HL-60 (cell line): ENCODE measurements around the gene RNF144A.

ENCODE experiments used
- DNase-seq, 2 experiments: peaks; one replicate each; pipeline ENCODE4 v3.0.0-alpha.2; 2010 to 2020; ENCODE audit warnings: low read depth in 1 of 2, low spot score in 1 of 2
- H3K27ac ChIP-seq: fragments of 250-450 bp; sonication (Bioruptor Pico); replicated peaks from 2 replicates; pipeline ENCODE4 v1.5.1; 2020; ENCODE audit warnings: mild to moderate bottlenecking, moderate library complexity
- H3K27me3 ChIP-seq: fragments of 250-450 bp; sonication (Bioruptor Pico); 2 replicates; pipeline ENCODE4 v1.5.1; 2021; ENCODE audit warnings: mild to moderate bottlenecking, moderate library complexity; ENCODE audit not compliant: insufficient read depth, poor library complexity, severe bottlenecking
- H3K4me3 ChIP-seq: replicated peaks from 2 replicates; pipeline ENCODE4 v1.5.1; 2011; ENCODE audit warnings: mild to moderate bottlenecking, control low read depth, low read length; ENCODE audit not compliant: insufficient read depth
- CTCF ChIP-seq: IDR thresholded peaks from one replicate; pipeline ENCODE4 v1.5.1; 2011; ENCODE audit warnings: low read length, control low read depth, inconsistent platforms; ENCODE audit not compliant: insufficient read depth
- GABPA ChIP-seq: IDR thresholded peaks from 2 replicates; pipeline ENCODE4 v1.6.1; 2012; ENCODE audit warnings: low read depth
- POLR2AphosphoS5 ChIP-seq: IDR thresholded peaks from 2 replicates; pipeline ENCODE4 v1.6.1; 2012; ENCODE audit warnings: low read depth
- SPI1 ChIP-seq: IDR thresholded peaks from 2 replicates; pipeline ENCODE4 v1.6.1; 2012; ENCODE audit warnings: low read depth, mild to moderate bottlenecking, borderline replicate concordance
- TF ChIP-seq, protein P1 (sequence below): IDR thresholded peaks from 2 replicates; pipeline ENCODE4 v1.6.1; 2012; ENCODE audit warnings: low read depth; ENCODE audit not compliant: insufficient replicate concordance

The RNF144A gene

GRCh38 chr2:6947929-6948676 lies 30.9 kb downstream of the RNF144A start:
- H3K27ac ChIP-seq: no peak overlapping the region
- H3K27me3 ChIP-seq: no peaks in the 10 kb centered on the region
- no peak for DNase-seq
- TF ChIP-seq, protein P1, sequence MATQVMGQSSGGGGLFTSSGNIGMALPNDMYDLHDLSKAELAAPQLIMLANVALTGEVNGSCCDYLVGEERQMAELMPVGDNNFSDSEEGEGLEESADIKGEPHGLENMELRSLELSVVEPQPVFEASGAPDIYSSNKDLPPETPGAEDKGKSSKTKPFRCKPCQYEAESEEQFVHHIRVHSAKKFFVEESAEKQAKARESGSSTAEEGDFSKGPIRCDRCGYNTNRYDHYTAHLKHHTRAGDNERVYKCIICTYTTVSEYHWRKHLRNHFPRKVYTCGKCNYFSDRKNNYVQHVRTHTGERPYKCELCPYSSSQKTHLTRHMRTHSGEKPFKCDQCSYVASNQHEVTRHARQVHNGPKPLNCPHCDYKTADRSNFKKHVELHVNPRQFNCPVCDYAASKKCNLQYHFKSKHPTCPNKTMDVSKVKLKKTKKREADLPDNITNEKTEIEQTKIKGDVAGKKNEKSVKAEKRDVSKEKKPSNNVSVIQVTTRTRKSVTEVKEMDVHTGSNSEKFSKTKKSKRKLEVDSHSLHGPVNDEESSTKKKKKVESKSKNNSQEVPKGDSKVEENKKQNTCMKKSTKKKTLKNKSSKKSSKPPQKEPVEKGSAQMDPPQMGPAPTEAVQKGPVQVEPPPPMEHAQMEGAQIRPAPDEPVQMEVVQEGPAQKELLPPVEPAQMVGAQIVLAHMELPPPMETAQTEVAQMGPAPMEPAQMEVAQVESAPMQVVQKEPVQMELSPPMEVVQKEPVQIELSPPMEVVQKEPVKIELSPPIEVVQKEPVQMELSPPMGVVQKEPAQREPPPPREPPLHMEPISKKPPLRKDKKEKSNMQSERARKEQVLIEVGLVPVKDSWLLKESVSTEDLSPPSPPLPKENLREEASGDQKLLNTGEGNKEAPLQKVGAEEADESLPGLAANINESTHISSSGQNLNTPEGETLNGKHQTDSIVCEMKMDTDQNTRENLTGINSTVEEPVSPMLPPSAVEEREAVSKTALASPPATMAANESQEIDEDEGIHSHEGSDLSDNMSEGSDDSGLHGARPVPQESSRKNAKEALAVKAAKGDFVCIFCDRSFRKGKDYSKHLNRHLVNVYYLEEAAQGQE: no peak
- TF ChIP-seq SPI1 (no peak), CTCF (no peak), POLR2AphosphoS5 (no peak), GABPA (no peak)
- no peak overlapping the region for H3K4me3 ChIP-seq

DNA sequence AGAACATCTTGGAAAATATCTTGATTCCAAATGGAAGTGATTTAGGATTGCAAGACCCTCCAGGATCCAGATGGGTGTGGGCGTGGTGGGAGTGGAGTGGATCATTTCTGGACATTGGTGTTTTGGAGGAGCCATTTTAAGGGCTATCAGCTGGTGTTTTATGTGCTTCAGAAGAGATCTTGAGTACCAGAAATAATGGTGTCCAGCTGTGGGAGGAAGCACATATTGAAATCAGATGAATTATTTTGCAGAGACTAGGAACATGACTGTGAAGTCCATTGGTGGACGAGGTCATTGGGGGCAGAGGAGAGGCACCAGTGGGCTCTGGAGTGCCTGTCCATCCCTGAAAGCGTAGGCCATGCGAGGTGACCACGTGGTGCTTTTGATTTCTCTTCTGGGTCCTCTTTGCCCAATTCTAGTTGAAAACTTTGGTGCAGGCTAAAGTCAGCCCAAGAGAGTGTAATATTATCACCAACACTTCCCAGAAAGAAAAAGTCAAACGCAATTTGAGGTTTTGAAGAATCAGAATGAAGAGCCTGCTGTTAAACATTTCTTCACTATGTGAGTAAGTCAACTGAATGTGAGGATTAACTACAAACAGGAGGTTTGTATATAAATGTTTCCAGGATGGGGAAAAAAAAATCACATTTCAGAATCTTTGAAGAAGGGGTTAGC lies 31.6 kb downstream of the RNF144A start:
- DNase-seq: no peak
- TF ChIP-seq CTCF (no peak), GABPA (no peak)
- TF ChIP-seq, protein P1: no peak
- no peak overlapping the region for H3K27ac ChIP-seq

DNA sequence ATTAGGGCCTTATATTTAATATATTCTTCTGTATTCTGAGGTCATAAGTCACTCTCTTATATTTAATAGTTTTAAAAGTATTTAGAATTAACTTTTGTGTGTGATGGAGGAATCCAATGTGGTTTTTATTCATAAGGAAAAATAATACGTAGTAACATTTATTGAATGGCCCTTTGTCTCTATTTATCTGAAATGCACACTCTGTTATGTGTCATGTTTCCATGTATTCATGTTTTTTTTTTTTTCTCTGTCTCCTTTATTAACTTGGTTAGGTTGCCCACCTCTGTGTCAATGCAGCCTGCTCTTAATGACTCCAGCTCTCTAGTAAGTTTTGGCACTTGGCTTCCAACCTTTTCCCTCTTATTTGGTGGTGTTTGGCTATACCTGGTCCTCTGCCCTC lies 33.8 kb downstream of the RNF144A start:
- no peak for DNase-seq
- H3K27ac ChIP-seq: no peak overlapping the region
- TF ChIP-seq CTCF: no peak
- no peak for TF ChIP-seq POLR2AphosphoS5
- TF ChIP-seq, protein P1: no peak
- H3K27me3 ChIP-seq: no peaks in the 10 kb centered on the region
- H3K4me3 ChIP-seq: no peak overlapping the region

More for the DNA sequence above, 31.6 kb downstream of the RNF144A start:
- H3K27me3 ChIP-seq: no peaks in the 10 kb centered on the region
- H3K4me3 ChIP-seq: no peak overlapping the region
